GM12874 (cell line): ENCODE data around the gene FBN2.

Experiments used
- CTCF ChIP-seq: IDR thresholded peaks from 2 replicates; pipeline ENCODE4 v1.5.1; 2011; ENCODE audit warnings: low read depth, mild to moderate bottlenecking, control low read depth, low read length, moderate library complexity; ENCODE audit not compliant: insufficient read depth

Gene FBN2

GRCh38 chr5:128490761-128491160, 47.3 kb downstream of the FBN2 start:
- no peak for TF ChIP-seq CTCF

- TF ChIP-seq CTCF = no peak
Observed at GRCh38 chr5:128487041-128487440, 51.0 kb downstream of the FBN2 start.

- TF ChIP-seq CTCF = no peak
Observed at GRCh38 chr5:128483738-128484137, 54.3 kb downstream of the FBN2 start.

- TF ChIP-seq CTCF = no peak
Observed at GRCh38 chr5:128480906-128481633, 57.0 kb downstream of the FBN2 start.

- TF ChIP-seq CTCF = no peak
Observed at GRCh38 chr5:128480158-128480557, 57.9 kb downstream of the FBN2 start.

GRCh38 chr5:128478386-128479368, 59.4 kb downstream of the FBN2 start:
- no peak for TF ChIP-seq CTCF

- TF ChIP-seq CTCF = no peak
Observed at GRCh38 chr5:128477944-128478343, 60.1 kb downstream of the FBN2 start.
